HEK293 (cell line): Measurements from ENCODE around the gene HECTD4.

ENCODE experiments used
- BCL11A ChIP-seq: fragments of 450-650 bp; formaldehyde crosslinking; IDR thresholded peaks from 2 replicates; pipeline ENCODE4 v1.5.1; 2016; ENCODE audit warnings: low read depth, missing biosample characterization, missing genetic modification characterization
- FEZF1 ChIP-seq: fragments of 450-650 bp; formaldehyde crosslinking; IDR thresholded peaks from 2 replicates; pipeline ENCODE4 v1.5.1; 2016; ENCODE audit warnings: missing biosample characterization, missing genetic modification characterization
- GLI4 ChIP-seq: fragments of 450-650 bp; formaldehyde crosslinking; IDR thresholded peaks from 2 replicates; pipeline ENCODE4 v1.5.1; 2016; ENCODE audit warnings: missing biosample characterization, missing genetic modification characterization
- HOXA7 ChIP-seq: sonication (generic); formaldehyde crosslinking; IDR thresholded peaks from 2 replicates; pipeline ENCODE4 v1.8.1; 2022; ENCODE audit warnings: missing genetic modification reagents, borderline replicate concordance
- HOXD13 ChIP-seq: sonication (generic); formaldehyde crosslinking; IDR thresholded peaks from 2 replicates; pipeline ENCODE4 v1.8.0; 2022; ENCODE audit warnings: missing genetic modification reagents, borderline replicate concordance
- IKZF3 ChIP-seq: fragments of 450-650 bp; IDR thresholded peaks from 2 replicates; pipeline ENCODE4 v1.5.0; 2018; ENCODE audit warnings: missing biosample characterization, mild to moderate bottlenecking, missing genetic modification characterization, moderate library complexity
- KLF10 ChIP-seq: fragments of 450-650 bp; IDR thresholded peaks from 2 replicates; pipeline ENCODE4 v1.5.1; 2018; ENCODE audit warnings: missing biosample characterization, mild to moderate bottlenecking, missing genetic modification characterization
- KLF17 ChIP-seq: fragments of 450-650 bp; formaldehyde crosslinking; IDR thresholded peaks from 2 replicates; pipeline ENCODE4 v1.5.1; 2016; ENCODE audit warnings: missing biosample characterization, missing genetic modification characterization
- KLF7 ChIP-seq: fragments of 450-650 bp; formaldehyde crosslinking; IDR thresholded peaks from 2 replicates; pipeline ENCODE4 v1.5.1; 2016; ENCODE audit warnings: missing biosample characterization, missing genetic modification characterization, borderline replicate concordance
- KLF9 ChIP-seq: fragments of 450-650 bp; formaldehyde crosslinking; IDR thresholded peaks from 2 replicates; pipeline ENCODE4 v1.5.1; 2016; ENCODE audit warnings: missing biosample characterization, missing genetic modification characterization, low read depth
- OSR2 ChIP-seq: fragments of 450-650 bp; formaldehyde crosslinking; IDR thresholded peaks from 2 replicates; pipeline ENCODE4 v1.5.1; 2016; ENCODE audit warnings: missing biosample characterization, missing genetic modification characterization
- SCRT1 ChIP-seq: fragments of 450-650 bp; formaldehyde crosslinking; IDR thresholded peaks from 2 replicates; pipeline ENCODE4 v1.5.1; 2016; ENCODE audit warnings: missing biosample characterization, missing genetic modification characterization, borderline replicate concordance
- TSHZ1 ChIP-seq: fragments of 450-650 bp; formaldehyde crosslinking; IDR thresholded peaks from 2 replicates; pipeline ENCODE4 v1.5.1; 2016; ENCODE audit warnings: missing biosample characterization, missing genetic modification characterization, borderline replicate concordance
- ZBTB7A ChIP-seq: fragments of 450-650 bp; formaldehyde crosslinking; IDR thresholded peaks from 2 replicates; pipeline ENCODE4 v1.5.1; 2016; ENCODE audit warnings: low read depth, missing biosample characterization, missing genetic modification characterization
- ZBTB8A ChIP-seq: fragments of 450-650 bp; formaldehyde crosslinking; IDR thresholded peaks from 2 replicates; pipeline ENCODE4 v1.5.1; 2016; ENCODE audit warnings: missing biosample characterization, missing genetic modification characterization
- ZFHX2 ChIP-seq: fragments of 450-650 bp; formaldehyde crosslinking; conservative IDR thresholded peaks from 2 replicates; pipeline ENCODE4 v1.5.1; 2016; ENCODE audit warnings: missing biosample characterization, missing genetic modification characterization
- ZNF169 ChIP-seq: fragments of 450-650 bp; formaldehyde crosslinking; IDR thresholded peaks from 2 replicates; pipeline ENCODE4 v1.5.1; 2016; ENCODE audit warnings: missing biosample characterization, missing genetic modification characterization
- ZNF214 ChIP-seq: fragments of 450-650 bp; formaldehyde crosslinking; IDR thresholded peaks from 2 replicates; pipeline ENCODE4 v1.5.1; 2017; ENCODE audit warnings: missing biosample characterization, mild to moderate bottlenecking, missing genetic modification characterization, borderline replicate concordance
- ZNF24 ChIP-seq: fragments of 450-650 bp; formaldehyde crosslinking; IDR thresholded peaks from 2 replicates; pipeline ENCODE4 v1.5.1; 2016; ENCODE audit warnings: missing biosample characterization, missing genetic modification characterization
- ZNF335 ChIP-seq: fragments of 450-650 bp; formaldehyde crosslinking; conservative IDR thresholded peaks from 2 replicates; pipeline ENCODE4 v1.5.1; 2016; ENCODE audit warnings: missing biosample characterization, missing genetic modification characterization
- ZNF350 ChIP-seq: fragments of 450-650 bp; formaldehyde crosslinking; IDR thresholded peaks from 2 replicates; pipeline ENCODE4 v1.5.0; 2017; ENCODE audit warnings: missing biosample characterization, mild to moderate bottlenecking, missing genetic modification characterization
- ZNF391 ChIP-seq: fragments of 450-650 bp; formaldehyde crosslinking; IDR thresholded peaks from 2 replicates; pipeline ENCODE4 v1.5.1; 2016; ENCODE audit warnings: low read depth, missing biosample characterization, missing genetic modification characterization, borderline replicate concordance
- ZNF501 ChIP-seq: fragments of 450-650 bp; formaldehyde crosslinking; IDR thresholded peaks from 2 replicates; pipeline ENCODE4 v1.5.1; 2016; ENCODE audit warnings: missing biosample characterization, missing genetic modification characterization
- ZNF510 ChIP-seq: fragments of 450-650 bp; formaldehyde crosslinking; IDR thresholded peaks from 2 replicates; pipeline ENCODE4 v1.5.1; 2018; ENCODE audit warnings: mild to moderate bottlenecking, missing genetic modification characterization, missing biosample characterization; ENCODE audit not compliant: insufficient replicate concordance
- ZNF513 ChIP-seq: fragments of 450-650 bp; IDR thresholded peaks from 2 replicates; pipeline ENCODE4 v1.5.1; 2018; ENCODE audit warnings: missing biosample characterization, missing genetic modification characterization
- ZNF529 ChIP-seq: fragments of 450-650 bp; formaldehyde crosslinking; IDR thresholded peaks from 2 replicates; pipeline ENCODE4 v1.5.1; 2017; ENCODE audit warnings: missing genetic modification characterization, missing biosample characterization; ENCODE audit not compliant: insufficient replicate concordance
- ZNF580 ChIP-seq: fragments of 450-650 bp; formaldehyde crosslinking; IDR thresholded peaks from 2 replicates; pipeline ENCODE4 v1.5.1; 2016; ENCODE audit warnings: missing biosample characterization, missing genetic modification characterization
- ZNF621 ChIP-seq: fragments of 450-650 bp; formaldehyde crosslinking; IDR thresholded peaks from 2 replicates; pipeline ENCODE4 v1.5.1; 2017; ENCODE audit warnings: missing biosample characterization, missing genetic modification characterization
- ZNF639 ChIP-seq: fragments of 450-650 bp; formaldehyde crosslinking; IDR thresholded peaks from 2 replicates; pipeline ENCODE4 v1.5.1; 2016; ENCODE audit warnings: missing biosample characterization, missing genetic modification characterization
- ZNF654 ChIP-seq: fragments of 450-650 bp; formaldehyde crosslinking; IDR thresholded peaks from 2 replicates; pipeline ENCODE4 v1.5.1; 2016; ENCODE audit warnings: low read depth, missing biosample characterization, missing genetic modification characterization
- ZNF707 ChIP-seq: fragments of 450-650 bp; formaldehyde crosslinking; IDR thresholded peaks from 2 replicates; pipeline ENCODE4 v1.5.1; 2016; ENCODE audit warnings: missing biosample characterization, missing genetic modification characterization
- ZNF768 ChIP-seq: fragments of 450-650 bp; formaldehyde crosslinking; IDR thresholded peaks from 2 replicates; pipeline ENCODE4 v1.5.1; 2018; ENCODE audit warnings: missing biosample characterization, mild to moderate bottlenecking, missing genetic modification characterization
- ZXDB ChIP-seq: fragments of 450-650 bp; formaldehyde crosslinking; IDR thresholded peaks from 2 replicates; pipeline ENCODE4 v1.5.1; 2016; ENCODE audit warnings: missing biosample characterization, missing genetic modification characterization

The HECTD4 gene

GRCh38 chr12:112122823-112123690 is 259.2 kb downstream of the HECTD4 start (continued):
- TF ChIP-seq KLF17 (tag by site-specific recombination) (no peak), ZNF707 (tag by site-specific recombination) (no peak), ZNF529 (no peak), SCRT1 (no peak), KLF7 (no peak), ZNF24 (tag by site-specific recombination) (peak; percentile 65; the same call in 1 of the 2 replicates), HOXD13 (CRISPR knock-in tag) (no peak), KLF9 (tag by site-specific recombination) (no peak), ZNF513 (tag by site-specific recombination) (no peak), GLI4 (no peak), ZFHX2 (tag by site-specific recombination) (peak; percentile 69), ZNF768 (tag by site-specific recombination) (no peak), KLF10 (peak; percentile 60), HOXA7 (no peak), ZNF391 (tag by site-specific recombination) (no peak), ZBTB7A (tag by site-specific recombination) (no peak), IKZF3 (tag by site-specific recombination) (peak; percentile 78; the same call in 1 of the 2 replicates), ZNF510 (no peak), ZNF350 (no peak), TSHZ1 (tag by site-specific recombination) (no peak), ZXDB (peak; percentile 64), ZNF214 (tag by site-specific recombination) (no peak), FEZF1 (tag by site-specific recombination) (peak; percentile 68), ZNF335 (no peak), ZNF501 (tag by site-specific recombination) (no peak), ZNF654 (tag by site-specific recombination) (no peak), OSR2 (tag by site-specific recombination) (peak; percentile 95), BCL11A (tag by site-specific recombination) (0 out of 2 replicates have a peak, but pooled peaks have one; percentile 82), ZNF621 (tag by site-specific recombination) (no peak), ZNF639 (tag by site-specific recombination) (no peak), ZNF580 (peak; percentile 78; the same call in 1 of the 2 replicates), ZNF169 (tag by site-specific recombination) (no peak), ZBTB8A (tag by site-specific recombination) (0 out of 2 replicates have a peak, but pooled peaks have one; percentile 18)
